GM19455 (cell line): ENCODE measurements around the gene CD300A.
"Not testable (repeated sequence)": the region's sequence is repeated elsewhere in the genome, so short reads cannot be mapped to it uniquely, and the experiment has no call there.

ENCODE experiments used
- ATAC-seq: cut with Tn5 transposase; IDR thresholded peaks from one replicate; pipeline ENCODE4 v1.9.1; 2021; ENCODE audit not compliant: unreplicated experiment

Gene CD300A

DNA sequence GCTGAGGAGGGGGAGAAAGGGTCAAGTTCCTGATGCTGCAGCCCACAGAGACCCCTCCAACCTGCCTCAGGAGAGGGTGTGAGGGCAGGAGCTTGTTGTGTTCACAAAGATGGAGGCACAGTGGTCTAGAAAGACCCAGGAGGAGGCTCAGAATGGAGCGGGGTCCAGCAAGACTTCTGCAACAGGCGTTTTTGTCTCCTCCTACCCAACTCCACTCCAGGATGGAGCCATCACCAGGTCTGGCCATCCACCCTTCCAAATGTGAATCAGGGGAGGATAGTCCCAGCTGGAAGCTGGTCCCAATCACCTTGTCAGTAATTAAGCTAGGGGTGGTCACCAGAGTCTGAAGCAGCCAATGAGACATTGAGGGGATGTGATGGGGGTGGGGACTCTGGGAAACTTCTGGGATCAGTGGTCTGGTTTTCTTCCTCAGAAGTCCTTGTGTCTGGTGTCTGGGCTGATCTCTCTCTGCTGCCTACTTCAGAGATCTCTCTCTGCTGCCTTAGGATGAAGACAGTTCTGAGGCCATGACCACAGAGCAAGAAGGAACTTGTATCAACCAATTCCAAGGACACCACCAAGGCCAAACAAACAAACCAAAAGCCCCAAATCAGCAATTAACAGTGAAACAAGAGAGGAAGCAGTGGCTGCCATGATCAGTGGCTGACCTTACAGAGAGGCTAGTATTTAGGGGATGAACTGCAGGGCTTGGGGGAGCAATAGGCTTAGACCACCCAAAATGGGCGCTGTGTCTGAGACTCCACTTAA, 50.3 kb downstream of the CD300A start:
- no peak for ATAC-seq

DNA sequence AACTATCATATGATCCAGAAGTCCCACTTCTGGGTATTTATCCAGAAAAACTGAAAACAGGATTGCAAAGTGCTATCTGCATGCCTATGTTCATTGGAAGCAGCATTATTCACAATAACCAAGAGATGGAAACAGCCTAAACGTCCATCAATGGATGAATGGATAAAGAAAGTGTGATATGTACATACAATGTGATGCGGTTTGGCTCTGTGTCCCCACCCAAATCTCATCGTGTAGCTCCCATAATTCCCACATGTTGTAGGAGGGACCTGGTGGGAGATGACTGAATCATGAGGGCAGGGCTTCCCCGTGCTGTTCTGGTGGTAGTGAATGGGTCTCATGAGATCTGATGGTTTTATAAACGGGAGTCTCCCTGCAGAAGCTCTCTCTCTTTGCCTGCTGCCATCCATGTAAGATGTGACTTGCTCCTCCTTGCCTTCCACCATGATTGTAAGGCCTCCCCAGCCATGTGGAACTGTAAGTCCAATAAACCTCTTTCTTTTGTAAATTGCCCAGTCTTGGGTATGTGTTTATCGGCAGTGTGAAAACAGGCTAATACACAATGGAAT, 52.1 kb downstream of the CD300A start:
- not testable (repeated sequence) for ATAC-seq

DNA sequence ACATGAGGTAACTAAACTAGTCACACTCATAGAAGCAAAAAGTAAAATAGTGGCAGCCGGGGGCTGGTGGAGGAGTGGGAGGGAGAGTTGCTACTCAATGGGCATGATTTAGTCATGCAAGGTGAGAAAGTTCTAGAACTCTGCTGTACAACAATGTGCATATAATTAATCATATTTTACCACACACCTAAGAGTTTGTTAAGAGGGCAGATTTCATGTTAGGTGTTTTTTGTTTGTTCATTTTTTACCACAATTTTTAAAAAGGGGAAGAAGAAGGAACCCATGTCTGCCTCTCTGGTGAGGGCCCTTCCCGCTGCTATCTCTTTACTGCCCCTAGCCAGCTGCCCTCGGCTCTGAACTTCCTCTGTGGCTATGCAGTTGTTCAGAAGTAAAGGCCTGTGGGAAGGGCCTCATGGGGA, 53.6 kb downstream of the CD300A start:
- ATAC-seq = no peak

DNA sequence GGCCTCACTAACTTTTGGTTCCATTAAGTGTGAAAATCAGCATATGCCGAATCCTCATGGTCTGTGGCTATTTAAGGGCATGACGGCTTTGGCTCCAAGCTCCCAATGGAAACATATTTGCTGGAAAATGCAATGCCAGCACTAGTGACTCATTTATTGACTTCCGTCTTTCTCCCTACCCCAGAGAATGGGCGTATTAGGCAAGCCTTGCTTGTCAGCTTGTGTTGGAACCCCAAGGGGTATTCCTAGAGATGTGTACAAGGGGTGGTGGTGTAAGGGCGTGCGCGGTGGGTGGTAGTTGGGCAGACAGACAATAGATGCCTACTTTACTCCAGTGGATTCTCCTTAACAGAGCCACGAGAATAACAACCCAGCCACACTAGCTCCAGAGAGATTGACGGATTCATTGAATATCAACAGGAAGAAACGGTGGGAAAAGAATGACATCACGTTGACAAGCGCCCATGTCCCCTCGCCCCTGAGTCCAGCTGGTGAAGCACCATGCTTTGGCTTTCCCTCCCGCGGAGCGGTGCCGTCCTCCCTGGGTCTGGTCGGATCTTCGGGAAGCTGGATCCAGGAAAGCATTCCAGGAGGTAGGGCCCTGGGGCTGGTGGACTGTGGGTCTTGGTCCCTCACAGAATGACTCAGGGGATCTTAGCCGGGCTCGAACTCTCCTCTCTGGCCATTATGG, 54.5 kb downstream of the CD300A start:
- ATAC-seq = no peak

DNA sequence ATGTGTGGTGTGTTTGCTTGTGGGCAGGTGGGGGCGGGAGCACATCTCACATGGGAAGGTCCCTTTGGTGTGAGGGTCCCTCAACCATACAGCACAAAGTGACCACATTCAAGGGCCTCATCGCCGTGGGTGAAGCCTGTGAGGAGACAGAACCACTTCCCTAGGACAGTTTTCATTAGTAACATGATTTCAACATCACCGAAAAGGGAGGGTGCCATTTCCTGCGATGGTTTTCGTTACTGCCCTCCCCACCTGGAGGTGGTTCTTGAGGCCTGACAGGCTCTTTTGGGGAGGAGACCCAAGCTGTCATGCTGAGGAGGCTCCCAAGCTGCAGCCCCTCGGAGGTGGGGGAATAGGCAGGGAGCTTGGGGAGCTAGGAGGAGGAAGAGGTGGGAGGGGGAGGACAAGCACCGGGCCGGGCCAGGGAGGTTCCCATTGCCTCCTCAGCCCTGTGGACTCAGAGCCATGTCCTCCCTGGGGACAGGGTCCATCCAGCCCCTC, 55.3 kb downstream of the CD300A start:
- no peak for ATAC-seq

DNA sequence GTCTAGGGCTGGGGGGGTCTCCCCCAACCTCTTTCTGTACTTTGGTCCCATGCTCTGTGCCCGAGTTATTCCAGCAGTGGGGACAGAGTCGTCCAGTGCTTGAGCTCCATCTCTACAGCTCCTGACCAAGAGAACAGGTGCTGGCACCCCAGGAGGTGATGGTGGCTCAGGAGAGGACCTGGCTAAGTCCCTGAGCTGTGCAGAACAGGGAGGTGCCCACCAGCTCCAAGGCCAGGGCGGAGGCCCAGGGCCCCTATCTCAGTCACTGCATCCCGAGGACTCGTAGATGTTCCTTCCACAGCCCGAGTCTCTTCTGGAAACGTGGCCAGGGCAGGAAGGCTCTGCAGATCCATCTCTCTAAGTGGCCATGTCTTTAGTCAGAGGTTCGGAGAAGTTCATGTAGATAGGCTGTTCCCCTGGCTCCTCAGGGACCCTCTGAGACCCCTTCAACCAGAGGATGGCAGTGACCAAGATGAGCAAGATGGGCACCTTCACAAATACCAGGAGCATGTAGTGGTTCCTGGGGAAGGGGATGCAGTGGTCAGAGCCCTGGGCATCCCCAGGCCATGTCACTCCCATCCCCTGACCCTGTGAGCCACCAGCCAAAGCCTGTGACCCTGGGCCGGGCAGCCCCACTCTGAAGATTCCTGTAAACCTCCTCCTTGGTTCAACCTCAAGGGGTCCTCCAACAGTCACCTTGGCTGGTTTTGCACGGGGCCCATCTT, 56.1 kb downstream of the CD300A start:
- no peak for ATAC-seq

DNA sequence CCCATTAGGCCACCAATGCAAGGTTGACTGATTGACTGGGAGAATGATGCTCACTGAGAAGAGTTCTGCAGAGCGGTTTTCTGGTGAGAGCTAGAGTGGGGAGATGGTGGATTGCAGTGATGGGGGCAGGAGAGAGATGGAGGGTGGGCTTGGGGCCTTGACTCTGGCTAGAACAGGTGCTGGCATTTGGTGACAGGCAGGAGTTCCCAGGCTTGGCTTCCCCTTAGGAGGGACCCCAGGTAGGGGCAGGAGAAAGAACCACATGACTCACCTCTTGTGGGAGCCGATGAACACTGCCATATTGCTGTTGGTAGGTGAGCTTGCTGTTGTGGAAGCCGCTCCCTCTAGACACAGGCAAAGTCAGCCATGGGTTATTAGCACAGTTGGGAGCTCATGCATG, 56.9 kb downstream of the CD300A start:
- no peak for ATAC-seq

DNA sequence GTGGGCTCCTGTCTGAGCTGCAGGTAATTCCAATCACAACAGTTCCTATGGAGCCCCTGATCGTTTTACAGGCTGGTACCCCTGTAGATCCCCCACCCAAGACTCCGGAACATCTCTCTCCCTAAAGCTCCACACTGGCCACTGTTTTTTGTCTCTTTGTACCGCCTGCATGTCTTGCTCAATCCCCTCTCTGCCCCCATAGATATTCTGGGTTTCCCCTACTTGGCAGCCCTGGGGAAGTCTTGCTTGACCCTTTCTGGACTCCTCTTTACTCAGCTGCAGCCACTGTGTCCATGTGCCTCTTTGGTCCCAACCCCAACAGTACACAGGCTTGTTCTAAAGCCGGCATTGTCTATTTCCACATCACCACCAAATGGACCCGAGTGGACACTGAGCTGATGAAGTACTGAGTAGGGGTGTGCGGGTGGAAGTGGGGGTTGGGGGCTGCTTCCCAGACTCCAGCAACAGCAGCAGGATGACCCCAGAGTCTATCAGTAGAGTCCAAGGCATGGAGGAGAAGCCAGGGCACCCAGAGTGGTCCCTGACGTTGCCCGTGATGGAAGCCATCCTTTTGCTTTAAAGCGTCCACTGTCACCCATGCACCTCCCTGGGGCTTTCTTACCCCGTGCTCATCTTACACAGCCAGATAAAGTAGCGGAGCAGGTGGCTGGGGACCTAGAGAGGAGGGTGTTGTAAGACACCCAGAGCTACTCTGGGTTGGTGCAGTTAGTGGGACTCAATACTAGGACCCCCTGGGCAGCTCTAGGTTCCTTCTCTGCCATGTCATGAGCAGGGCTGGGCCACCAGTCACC, 58.4 kb downstream of the CD300A start:
- ATAC-seq = no peak

DNA sequence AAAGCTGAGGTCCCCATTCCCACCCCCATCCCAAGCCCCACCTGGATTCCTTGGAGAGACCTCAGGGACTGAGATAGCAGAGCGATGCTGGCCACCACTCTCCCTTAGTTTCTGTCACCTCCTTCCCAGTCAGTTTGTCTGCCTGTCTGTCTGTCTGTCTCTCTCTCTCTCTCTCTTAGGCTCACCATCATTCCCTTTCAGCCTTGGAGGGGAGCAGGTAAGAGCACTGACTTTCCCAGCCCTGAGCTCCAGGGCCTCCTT, 59.0 kb downstream of the CD300A start:
- ATAC-seq = no peak

DNA sequence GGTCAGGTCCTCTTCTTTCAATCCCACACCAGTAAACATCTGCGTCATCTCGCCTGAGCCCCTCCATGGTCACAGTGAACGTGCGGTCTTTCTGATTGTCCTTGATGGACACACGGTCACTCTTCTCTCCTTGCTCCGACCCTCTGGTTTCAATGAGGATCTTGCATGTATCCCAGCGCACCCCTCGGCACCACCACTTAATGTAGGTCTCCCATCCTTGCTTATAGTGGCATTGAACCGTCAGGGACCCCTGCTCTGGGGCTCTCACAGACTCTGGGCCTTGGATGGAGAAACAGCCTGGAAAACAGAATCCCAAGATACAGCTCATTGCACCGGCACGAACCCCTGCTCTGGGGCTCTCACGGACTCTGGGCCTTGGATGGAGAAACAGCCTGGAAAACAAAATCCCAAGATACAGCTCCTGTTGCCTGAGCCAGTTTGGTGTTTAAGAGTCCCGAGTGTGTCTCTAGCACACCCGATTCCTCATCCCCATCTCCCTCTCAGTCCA, 59.4 kb downstream of the CD300A start:
- ATAC-seq = no peak

DNA sequence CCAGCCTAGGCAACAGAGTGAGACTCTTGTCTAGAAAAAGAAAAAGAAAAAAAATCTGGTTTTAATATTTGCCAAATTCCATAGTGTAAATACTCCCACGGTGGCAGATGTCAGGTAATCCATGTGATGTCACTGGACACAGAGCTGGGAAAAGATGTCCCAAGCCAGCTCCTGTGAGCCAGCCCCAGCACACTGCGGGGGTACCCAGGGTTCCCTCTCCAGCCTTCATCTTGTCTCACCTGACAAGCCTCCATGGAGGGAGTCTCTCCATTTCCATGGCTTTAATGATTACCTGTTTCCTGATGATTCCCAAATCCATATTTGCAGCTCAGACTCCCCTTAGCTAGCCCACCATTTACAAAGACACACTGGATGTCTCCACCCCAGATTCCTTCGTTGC, 60.2 kb downstream of the CD300A start:
- no peak for ATAC-seq

DNA sequence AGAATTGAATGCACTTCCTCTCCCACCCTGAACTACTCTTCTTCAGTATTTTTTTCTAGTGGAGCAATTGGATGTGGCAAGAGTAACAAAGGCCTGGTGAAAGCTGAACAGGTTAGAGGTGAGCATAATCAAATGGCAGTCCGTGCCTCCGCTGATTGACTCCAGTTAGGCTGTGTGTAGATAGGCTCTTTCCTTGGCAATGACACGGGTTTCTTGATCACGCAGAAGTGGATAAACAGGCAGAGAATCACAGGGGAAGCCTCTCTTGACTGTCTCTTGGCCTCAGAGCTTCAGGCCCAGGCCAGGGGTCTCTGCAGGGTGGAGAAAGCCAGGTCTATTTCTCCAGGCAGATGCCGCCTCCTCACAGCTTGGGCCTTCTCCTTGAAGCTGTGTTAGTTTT, 60.6 kb downstream of the CD300A start:
- ATAC-seq = no peak

DNA sequence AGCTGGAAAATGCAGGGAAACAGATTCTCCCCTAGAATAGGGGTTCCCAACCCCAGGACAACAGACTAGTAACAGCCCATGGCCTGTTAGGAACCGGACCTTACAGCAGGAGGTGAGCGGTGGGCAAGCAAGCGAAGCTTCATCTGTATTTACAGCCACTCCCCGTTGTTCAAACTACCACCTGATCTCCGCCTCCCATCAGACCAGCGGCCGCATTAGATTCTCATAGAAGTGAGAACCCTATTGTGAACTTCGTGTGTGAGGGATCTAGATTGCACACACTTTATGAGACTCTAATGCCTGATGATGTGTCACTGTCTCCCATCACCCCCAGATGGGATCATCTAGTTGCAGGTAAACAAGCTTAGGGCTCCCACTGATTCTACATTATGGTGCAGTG, 61.3 kb downstream of the CD300A start:
- ATAC-seq = no peak

DNA sequence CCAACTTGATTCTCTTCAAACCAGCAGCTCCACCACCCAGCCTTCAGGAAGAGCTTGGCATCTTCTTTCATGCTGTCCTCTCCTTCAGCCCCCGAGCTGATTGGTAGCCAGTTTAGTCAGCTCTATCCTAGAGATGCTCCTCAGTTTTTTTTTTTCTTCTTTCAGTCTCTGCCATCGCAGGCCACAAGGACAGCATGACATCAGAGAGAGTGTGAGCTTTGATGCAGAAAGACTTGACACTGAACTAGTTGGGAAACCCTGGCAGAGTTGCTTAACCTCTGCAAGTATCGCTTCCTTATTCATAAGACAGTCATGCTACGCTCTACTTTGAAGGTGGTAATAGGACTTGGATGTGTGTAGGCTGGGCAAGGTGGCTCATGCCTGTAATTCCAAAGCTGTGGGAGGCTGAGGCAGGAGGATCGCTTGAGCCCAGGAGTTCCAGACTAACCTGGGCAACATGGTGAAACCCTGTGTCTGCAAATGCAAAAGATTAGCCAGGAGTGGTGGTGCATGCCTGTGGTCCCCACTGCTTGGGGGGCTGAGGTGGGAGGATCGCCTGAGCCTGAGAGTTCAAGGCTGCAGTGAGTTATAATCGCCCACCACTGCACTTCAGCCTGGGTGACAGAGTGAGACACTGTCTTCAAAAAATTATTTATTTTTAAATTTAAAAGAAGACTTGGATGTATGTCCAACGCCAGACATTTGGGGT, 62.2 kb downstream of the CD300A start:
- ATAC-seq = no peak

DNA sequence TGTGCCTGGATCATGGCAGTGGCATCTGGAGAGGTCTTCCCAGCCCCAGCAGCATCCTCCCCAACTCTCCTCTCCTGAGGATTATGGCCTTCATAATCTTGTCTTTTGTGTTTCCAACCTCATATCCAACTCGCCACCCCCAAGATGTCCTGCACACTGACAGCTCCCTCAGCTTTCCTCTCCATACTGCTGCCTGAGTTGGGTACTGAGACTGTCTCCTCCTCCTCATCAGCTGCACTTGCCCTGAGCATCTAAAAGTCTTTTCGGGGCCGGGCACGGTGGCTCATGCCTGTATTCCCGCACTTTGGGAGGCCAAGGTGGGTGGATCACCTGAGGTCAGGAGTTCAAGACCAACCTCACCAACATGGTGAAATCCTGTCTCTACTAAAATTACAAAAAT, 62.8 kb downstream of the CD300A start:
- ATAC-seq = no peak

DNA sequence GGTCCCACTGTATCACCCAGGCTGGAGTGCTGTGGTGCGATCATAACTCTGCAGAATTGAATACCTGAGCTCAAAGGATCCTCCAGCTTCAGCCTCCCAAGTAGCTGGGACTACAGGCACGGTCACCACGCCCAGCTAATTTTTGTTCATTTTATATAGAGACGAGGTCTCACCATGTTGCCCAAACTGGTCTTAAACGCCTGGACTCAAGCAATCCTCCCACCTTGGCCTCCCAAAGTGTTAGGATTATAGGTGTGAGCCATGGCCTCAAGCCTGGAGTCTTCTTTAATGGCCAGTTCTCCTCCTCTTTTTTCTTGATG, 64.4 kb downstream of the CD300A start:
- no peak for ATAC-seq

DNA sequence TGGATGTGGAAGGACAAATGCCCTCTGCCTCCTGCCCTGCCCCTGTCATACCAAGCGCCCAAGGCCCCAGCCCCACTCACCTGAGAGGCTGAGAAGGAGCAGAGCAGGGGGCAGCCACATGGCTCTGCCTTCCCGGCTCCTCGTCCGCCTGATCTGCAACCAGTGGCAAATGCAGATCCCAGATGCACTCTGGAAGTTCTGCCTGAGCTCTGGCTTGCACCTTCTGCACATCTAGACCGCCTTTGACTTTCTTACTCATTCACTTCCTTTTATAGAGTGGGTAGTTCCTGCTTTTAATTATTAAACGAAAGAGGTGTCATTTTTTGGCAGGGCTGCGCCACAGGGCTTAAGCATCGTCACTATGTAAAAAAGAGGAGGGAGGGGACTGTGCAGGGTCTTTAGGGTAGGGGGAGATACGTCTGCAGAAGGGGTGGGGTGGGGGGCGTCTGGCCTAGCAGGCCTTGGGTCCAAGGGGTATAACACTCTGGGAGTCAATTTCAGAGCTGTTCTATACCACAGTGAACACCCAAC, 64.9 kb downstream of the CD300A start, which contains the start of gene CD300LB:
Gene CD300LB (minus strand): TSS at position 245 of the 531 bp plus-strand sequence. CDS start 125 bp downstream, at position 120.
- no peak for ATAC-seq

DNA sequence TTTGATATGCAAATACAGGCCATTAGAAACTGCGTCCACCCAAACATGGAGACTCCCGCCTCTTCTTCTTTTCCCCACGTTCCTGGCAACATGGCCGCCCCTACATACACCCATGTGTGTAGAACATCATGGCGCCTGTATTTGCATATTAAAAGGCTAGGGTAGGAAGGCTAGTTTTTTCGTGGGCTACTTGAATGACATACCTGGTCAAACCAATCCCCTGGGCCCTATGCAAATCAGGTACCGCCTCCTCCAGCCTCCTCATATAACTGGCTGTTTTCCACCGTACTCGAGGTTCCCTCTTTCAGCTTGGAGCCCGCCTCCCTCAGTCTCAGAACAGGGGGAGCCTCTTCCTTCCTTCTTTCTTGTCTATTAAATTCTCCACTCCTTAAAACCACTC, 65.7 kb downstream of the CD300A start:
- no peak for ATAC-seq
